Measurements from ENCODE around the gene HEATR9.

Gene HEATR9

DNA sequence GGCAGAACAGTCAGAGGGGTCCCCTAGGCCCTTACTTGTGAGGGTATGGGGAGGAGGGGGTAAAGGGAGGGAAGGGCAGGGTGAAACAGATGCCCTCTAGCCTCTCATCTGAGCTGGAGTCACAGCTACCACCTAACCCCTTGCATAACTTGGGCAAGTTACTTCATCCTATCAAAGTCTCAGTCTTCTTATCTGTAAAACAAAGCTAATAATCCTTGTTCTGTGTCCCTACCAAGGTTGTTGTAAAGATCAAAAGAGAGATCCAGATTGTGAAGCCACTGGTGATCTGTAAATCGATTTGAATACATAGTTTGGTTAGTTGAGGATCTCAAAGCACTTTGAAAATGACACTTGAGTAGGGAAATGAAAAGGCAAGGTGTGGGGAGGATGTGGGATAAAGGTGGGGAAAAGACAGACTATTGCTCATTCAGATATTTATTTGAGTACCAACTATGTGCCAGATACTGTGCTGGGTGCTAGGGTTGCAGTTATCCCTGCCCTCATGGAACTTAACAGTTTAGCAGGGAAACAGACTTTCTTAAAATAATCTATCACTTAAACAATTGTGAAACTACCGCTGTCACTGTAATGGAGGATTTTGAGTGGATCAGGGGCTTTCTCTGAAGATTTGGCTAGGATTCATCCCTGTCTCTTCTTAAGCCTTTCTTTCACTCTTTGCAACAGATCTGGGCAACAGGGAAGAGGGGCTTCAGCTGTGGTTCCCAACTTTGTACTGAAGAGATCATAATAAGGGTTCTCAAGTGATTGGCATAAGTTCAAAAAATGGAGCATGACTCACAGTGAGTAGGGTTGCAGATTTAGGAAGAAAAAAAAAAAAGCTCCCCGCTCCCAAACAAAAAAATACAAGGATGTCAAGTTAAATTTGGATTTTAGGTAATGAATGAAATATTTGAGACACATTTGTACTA is 3.0 kb downstream of the HEATR9 start:
- TF ChIP-seq, protein P1, sequence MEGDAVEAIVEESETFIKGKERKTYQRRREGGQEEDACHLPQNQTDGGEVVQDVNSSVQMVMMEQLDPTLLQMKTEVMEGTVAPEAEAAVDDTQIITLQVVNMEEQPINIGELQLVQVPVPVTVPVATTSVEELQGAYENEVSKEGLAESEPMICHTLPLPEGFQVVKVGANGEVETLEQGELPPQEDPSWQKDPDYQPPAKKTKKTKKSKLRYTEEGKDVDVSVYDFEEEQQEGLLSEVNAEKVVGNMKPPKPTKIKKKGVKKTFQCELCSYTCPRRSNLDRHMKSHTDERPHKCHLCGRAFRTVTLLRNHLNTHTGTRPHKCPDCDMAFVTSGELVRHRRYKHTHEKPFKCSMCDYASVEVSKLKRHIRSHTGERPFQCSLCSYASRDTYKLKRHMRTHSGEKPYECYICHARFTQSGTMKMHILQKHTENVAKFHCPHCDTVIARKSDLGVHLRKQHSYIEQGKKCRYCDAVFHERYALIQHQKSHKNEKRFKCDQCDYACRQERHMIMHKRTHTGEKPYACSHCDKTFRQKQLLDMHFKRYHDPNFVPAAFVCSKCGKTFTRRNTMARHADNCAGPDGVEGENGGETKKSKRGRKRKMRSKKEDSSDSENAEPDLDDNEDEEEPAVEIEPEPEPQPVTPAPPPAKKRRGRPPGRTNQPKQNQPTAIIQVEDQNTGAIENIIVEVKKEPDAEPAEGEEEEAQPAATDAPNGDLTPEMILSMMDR (IDR thresholded peaks at IDR 0.05; ENCODE audit: low read depth, low read length): no peak
- in situ Hi-C loops (cut with HindIII; ENCODE audit: low sequenced_read_pairs): no loop called here
- DNase-seq (ENCODE audit: low read depth, low spot score): peak; percentile 50
- no peak overlapping the region for H3K4me3 ChIP-seq (ENCODE audit: low read depth, low read length)

DNA sequence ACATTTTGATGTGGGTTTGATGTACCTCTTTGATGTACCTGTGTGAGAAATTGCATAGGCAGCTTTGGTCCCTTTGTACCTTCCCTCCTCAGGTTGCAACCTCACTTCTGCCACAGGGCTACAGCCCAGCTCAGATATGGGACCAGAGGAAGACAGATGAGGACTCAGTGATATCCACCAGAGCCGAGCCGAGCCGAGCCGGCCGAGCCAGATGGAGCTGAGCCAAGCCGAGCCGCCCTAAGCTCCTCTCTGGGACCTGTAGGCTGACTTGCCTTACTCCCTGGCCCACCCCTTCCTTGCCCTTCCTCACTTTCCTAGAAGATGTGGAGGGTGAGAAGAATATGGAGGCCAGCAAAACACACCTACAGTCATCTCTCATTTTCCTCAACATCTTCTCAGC is 3.8 kb downstream of the HEATR9 start:
- H3K4me3 ChIP-seq (ENCODE audit: low read depth, low read length): no peak overlapping the region
- TF ChIP-seq, protein P1 (IDR thresholded peaks at IDR 0.05; ENCODE audit: low read depth, low read length): no peak
- in situ Hi-C loops (cut with HindIII; ENCODE audit: low sequenced_read_pairs): no loop called here
- no peak for DNase-seq (ENCODE audit: low read depth, low spot score)

DNA sequence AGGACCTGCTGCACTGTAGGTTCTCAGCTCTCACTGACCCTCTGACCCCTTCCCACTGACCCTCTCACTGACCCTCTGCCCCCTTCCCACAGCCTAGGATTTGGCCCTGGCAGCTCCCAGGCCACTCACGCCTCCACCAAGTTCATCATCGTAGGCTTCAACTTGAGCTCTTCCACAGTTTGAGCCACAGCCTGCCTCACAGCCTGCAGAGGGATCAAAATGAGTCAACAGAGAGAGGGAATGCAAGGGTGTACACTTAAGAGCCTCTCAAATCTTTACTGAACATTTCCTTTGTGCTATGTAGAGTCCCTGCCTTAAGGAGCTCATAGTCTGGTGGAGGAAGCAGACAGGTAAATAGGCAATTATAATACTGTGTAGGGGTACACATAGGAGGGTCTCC is 12.1 kb downstream of the HEATR9 start:
- TF ChIP-seq, protein P1 (IDR thresholded peaks at IDR 0.05; ENCODE audit: low read depth, low read length): no peak
- no peak overlapping the region for H3K4me3 ChIP-seq (ENCODE audit: low read depth, low read length)
- in situ Hi-C loops (cut with HindIII; ENCODE audit: low sequenced_read_pairs): no loop called here
- no peak for DNase-seq (ENCODE audit: low read depth, low spot score)

DNA sequence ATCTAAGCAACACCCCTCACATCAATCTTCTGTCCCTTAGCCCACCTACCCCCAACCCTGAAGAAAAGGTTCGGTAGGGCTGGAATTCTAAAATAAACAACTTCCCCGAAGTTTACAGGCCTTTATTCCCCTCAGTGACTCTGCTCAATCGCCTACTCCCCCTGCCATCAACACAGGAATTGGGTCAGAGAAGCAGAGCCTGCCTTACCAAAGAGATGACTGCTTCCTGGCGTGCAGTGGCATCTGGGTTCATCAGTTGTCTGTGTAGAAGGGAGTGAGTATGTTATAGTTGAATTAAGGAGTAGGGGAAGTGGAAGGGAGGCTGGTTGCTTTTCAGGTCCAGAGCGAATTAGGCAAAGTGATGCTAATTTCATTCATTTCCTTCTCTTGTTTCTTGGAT is 12.7 kb downstream of the HEATR9 start:
- DNase-seq (ENCODE audit: low read depth, low spot score): no peak
- in situ Hi-C loops (cut with HindIII; ENCODE audit: low sequenced_read_pairs): no loop called here
- TF ChIP-seq, protein P1 (IDR thresholded peaks at IDR 0.05; ENCODE audit: low read depth, low read length): no peak
- no peak overlapping the region for H3K4me3 ChIP-seq (ENCODE audit: low read depth, low read length)

DNA sequence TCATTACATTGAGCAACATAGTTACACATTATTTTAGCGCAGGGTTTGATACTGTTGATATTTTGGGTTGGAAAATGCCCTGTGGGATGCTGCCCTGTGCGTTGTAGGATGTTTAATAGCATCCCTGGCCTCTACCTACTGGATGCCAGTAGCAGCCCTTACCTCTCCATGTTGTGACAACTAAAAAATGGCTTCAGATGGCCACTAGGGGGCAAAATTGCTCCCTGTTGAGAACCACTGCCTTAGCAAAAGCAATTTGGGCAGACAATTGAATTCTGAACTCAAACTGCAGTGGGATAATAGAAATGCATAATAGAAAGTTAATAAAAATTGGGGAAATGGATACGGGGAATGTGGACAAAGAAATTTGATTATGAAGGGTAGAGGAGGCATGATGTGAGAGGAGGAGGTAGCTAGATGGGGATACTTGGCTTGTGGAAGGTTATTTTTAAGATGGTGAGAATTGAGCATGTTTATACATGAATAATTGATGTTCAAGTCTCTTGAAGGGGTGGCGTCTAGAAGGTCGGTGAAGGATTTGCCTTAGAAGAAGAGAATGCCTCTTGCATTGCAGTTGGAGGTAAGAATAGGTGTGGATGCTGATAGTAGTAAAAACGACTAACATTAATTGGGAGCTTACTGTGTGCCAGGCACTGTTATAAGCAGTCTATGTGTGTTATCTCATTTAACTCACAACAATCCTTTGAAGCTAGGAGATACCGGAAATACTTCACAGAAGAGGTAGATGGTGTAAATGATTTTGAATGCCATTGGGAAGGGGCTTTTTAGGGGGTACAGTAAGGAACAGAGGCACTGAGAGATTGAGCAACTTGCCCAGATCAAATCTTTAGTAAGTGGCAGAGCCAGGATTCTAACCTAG is 19.0 kb downstream of the HEATR9 start:
- peak; percentile 70 for DNase-seq (ENCODE audit: low read depth, low spot score)
- TF ChIP-seq, protein P1 (IDR thresholded peaks at IDR 0.05; ENCODE audit: low read depth, low read length): peak; percentile 83
- in situ Hi-C loops (cut with HindIII; ENCODE audit: low sequenced_read_pairs): no loop called here
- no peak overlapping the region for H3K4me3 ChIP-seq (ENCODE audit: low read depth, low read length)

DNA sequence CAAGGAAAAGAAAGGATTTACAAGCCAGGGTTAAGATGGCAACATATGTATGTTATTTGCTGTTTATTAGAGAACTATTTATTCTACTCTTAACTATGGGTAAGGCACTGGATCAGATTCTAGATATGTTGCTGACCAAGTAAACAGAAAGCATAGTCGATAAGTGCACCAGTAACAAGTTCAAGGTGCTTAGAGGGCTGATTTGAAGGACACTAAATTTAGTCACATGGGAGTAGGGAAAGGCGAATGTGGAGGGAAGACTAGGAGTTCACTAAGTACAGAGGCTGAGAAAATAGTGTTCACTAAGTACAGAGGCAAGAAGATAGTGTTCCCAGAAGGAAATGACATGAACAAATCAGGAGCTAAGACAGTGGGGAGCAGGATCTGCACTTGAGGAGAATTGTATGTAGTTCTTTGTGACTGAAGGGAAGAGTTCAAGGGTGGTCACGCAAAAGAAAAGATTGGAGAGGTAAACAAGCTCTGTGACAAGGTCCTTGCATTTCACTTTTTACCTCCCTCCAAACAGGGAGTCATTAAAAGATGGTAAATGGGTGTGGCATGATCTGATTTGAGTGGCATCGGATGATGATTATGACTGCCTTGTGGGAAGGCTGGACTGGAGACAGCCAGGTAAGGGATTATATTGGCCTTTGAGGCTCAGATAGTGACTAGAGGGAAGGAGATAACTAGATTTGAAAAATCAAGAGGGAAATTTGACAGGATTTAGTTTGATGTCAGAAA is 20.9 kb downstream of the HEATR9 start:
- in situ Hi-C loops (cut with HindIII; ENCODE audit: low sequenced_read_pairs): no loop called here
- H3K4me3 ChIP-seq (ENCODE audit: low read depth, low read length): no peak overlapping the region
- TF ChIP-seq, protein P1 (IDR thresholded peaks at IDR 0.05; ENCODE audit: low read depth, low read length): no peak
- no peak for DNase-seq (ENCODE audit: low read depth, low spot score)

All from astrocyte of the spinal cord (primary cell).